ENCODE results near the gene ARSG.

DNA sequence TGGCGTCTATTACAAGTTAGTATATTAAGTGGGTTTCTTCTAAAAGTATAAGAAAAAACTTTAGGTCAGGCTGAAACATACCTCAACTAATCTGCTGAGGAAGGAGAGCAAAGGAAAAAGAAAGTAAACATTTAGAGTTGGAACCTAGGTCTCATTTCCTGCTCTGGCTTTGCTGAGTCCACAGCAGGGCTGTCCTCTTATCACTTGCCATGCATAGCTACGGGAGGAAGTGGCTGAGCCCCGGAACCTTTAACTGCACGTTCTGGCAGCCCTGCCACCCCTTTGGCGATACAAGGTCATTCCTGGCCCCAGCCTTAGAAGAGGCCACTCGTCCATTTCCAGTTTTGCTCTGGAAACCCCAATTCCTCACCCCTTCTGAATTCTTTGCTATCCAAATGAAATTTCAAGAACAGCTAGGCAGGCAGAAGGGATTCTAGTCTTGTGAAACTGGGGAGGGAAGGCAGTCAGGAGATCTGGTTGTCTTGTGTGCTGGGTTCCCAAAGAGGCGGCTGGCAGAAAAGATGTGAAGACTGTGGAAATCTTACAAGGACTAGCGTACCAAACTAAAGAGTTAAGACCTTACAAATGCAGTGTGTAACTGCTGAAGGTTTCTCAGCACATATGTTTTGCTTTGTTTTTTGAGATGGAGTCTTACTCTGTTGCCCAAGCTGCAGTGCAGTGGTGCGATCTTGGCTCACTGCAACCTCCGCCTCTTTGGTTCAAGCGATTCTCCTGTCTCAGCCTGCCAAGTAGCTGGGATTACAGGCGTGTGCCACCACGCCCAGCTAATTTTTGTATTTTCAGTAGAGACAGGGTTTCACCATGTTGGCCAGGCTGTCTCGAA is 146.9 kb downstream of the ARSG start:
- no peak for TF ChIP-seq POLR2A (IDR thresholded peaks at IDR 0.05)
- TF ChIP-seq, protein P1, sequence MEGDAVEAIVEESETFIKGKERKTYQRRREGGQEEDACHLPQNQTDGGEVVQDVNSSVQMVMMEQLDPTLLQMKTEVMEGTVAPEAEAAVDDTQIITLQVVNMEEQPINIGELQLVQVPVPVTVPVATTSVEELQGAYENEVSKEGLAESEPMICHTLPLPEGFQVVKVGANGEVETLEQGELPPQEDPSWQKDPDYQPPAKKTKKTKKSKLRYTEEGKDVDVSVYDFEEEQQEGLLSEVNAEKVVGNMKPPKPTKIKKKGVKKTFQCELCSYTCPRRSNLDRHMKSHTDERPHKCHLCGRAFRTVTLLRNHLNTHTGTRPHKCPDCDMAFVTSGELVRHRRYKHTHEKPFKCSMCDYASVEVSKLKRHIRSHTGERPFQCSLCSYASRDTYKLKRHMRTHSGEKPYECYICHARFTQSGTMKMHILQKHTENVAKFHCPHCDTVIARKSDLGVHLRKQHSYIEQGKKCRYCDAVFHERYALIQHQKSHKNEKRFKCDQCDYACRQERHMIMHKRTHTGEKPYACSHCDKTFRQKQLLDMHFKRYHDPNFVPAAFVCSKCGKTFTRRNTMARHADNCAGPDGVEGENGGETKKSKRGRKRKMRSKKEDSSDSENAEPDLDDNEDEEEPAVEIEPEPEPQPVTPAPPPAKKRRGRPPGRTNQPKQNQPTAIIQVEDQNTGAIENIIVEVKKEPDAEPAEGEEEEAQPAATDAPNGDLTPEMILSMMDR (IDR thresholded peaks at IDR 0.05), result no peak
